Hypothalamus (tissue), 51 donors: ENCODE data around the gene EIF3A.
"Not testable (repeated sequence)": the region's sequence is repeated elsewhere in the genome, so short reads cannot be mapped to it uniquely, and the experiment has no call there.

Experiments
- DNase-seq, 51 donors: peaks; one replicate each; lab custom pipeline; 2025; lab: John Stamatoyannopoulos, UW

EIF3A gene

DNA sequence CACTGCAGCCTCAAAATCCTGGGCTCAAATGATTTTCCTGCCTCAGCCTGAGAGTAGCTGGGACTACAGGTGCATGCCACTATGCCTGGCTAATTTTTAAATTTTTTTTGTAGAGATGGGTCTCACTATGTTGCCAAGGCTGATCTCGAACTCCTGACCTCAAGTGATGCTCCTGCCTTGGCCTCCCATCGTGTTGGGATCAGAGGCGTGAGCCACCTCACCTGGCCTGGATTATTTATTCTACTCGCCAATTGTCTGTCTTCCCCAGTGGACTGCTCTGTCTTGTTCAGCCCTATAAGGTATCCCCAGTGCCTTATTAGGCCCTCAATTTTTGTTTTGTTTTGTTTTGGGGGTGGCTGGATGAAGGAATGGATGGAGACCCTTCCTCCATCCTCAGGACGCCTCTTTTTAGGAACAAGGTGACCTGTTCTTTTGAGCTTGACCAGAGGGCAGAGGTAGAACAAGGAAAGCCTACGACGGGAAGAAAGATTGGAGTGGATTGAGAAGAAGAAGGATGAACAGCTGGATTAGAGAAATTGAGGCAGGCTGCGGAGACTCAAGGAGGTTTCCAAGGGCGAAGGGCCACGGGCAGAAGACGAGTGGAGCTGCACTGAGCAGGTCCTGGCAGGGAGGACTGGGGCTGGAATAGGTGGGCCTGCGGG, 22.8 kb upstream of the EIF3A start:
- DNase-seq = no peak

DNA sequence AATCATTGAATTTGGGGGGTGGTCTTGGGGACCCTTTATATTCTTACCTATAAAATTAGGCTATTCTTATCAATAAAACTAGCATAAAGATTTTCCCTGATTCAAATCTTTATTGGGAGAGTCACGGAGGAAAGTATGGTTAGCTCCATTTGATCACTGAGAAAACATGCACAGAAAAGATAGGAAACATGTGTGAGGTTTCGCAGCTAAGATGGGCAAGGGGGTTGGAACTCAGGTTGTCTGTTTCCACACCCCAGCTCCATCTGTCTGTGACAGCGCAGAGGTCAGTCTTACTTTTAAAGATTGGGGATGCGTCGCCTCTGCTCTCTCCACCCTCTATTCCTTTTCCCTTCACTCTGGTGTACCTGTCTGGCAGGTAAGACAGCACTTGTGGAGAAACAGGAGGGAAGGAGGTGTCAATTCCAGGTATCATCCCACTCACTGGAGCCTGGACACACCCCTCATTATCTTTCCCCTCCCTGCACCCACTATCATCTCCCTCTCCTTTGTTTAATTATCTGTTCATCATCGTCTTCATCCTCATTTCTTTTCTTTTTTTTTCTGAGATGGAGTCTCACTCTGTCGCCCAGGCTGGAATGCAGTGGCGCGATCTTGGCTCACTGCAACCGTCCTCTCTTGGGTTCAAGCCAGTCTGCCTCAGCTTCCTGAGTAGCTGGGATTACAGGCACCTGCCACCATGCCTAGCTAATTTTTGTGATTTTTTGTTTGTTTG, 20.9 kb upstream of the EIF3A start:
- DNase-seq = no peak

DNA sequence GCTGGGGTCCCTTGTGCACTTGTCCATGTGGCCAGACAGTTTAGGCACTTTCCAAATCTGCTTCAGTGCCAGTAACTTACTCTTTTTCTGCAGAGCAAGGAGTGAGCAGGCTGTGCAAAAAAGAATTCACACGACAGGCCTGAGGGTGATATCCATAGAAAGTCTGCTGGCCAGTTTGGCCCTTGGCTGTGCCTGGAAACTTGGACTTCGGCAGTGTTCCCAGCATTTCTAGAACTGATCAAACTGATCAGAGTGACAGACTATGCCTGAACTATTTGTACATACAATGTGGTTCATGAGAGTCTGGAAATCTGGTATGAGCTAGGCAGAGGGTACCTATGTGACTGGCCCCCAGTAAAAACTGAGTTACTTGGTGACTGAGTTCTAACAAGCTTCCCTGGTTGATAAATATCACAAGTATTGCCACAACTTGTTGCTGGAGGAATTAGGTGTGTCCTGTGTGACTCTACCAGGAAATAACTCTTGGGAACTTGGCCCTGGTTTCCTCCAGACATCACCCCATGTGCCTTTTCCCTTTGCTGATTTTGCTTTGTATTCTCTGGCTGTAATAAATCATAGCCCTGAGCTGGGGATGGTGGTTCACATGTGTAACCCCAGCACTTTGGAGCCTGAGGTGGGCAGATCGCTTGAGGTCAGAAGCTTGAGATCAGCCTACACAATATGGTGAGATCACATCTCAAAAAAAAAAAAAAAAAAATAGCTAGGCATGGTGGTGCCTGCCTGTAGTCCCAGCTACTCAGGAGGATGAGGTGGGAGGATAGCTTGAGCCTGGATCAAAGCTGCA, 20.0 kb upstream of the EIF3A start:
- DNase-seq = no peak

DNA sequence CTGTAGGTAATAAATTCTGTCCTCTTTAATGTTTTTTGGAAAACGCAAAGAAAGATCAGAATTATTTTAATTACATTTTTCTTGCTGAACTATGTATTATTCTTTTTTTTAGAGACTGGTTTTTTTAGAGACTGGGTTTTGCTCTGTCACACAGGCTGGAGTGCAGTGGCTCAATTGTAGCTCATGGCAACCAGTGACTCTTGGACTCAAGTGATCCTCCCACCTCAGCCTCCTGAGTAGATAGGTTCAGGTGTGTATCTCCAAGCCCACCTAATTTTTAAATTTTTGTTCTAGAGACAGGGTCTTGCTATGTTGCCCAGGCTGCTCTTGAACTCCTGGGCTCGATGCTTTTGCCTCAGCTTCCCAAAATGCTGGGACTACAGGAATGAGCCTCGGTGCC, 18.0 kb upstream of the EIF3A start:
- no peak for DNase-seq

DNA sequence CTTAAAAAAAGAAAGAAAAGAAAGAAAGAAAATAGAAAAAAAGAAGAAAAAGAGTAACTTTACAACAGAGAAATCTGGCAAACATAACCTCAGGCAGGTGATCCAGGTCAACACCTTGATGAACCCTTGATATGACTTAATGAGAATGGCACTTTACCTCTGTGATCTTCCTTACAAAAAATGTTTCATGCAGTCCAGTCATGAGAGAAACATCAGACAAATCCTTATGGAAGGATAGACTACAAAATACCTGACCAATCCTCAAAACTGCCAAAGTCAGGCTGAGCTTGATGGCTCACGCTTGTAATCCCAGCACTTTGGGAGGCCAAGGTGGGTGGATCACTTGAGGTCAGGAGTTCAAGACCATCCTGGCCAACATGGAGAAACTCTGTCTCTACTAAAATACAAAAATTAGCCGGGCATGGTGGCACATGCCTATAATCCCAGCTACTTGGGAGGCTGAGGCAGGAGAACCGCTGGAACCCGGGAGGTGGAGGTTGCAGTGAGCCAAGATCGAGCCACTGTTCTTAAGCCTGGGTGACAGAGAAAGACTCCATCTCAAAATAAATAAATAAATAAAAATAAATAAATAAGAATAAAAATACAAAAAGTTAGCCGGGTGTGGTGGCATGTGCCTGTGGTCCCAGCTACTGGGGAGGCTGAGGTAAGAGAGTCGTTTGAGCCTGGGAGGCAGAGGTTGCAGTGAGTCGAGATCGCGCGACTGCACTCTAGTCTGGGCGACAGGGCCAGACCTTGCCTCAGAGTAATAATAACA, 16.2 kb upstream of the EIF3A start:
- not testable (repeated sequence) for DNase-seq

DNA sequence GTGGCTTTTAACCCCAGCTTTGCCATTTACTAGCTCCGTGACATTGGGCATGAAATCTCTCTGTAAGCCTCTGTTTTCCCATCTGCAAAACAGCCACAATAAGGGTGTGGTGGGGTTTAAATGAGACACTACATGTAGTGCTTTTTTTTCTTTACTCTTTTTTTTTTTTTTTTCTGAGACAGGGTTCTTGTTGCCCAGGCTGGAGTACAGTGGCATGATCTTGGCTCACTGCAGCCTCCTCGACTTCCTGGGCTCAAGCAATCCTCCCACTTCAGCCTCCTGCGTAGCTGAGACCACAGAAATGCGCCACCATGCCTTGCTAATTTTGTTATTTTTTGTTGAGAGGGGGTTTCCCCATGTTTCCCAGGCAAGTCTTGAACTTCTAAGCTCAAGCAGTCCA, 15.0 kb upstream of the EIF3A start:
- no peak for DNase-seq

DNA sequence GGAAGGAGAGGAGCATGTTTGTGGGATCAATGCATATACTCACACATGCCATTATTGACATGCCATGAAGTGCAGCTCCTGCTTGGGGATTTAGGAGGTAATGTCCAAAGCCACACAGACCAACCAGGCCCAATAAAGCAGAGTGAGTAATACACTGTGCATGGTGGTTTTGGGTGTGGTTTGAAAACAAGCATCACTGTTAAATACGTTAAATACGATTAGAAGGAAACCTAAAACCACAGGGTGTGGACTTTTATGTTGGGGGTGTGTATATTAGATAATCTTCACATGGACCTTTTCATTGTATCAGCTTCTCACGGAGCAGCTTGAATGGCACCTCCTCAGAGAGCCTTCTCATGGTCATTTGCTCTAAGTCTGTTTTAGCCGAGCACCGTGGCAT, 10.4 kb upstream of the EIF3A start:
- no peak for DNase-seq

DNA sequence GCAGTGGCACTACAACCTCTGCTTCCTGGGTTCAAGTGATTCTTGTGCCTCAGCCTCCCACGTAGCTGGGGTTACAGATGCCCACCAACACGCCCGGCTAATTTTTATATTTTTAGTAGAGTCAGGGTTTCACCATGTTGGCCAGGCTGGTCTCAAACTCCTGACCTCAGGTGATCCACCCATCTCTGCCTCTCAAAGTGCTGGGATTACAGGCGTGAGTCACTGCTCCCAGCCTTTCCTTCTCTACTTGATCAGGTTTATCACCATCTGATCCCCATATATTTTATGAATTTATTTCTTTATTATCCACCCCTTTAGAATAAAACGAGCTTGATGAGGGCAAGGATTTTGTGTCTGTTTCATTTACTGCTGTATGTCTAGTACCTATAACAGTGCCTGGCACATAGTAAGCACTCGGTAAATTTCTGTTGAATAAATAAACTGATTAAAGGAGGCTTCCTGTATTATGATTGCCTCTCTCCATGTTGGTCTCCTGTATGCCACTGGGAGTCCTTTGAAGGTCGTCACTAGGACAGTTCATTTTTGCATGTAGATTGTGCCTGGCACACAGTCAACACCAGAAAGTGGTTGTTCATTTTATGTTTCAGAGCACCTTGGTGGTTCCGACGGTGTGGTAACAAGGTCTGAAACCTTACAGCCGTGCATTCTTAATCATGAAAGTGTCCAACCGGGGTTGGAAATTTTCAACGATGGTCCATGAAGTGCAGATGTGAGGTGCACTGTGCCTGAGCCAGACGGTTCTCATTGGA, 9.6 kb upstream of the EIF3A start:
- no peak for DNase-seq

DNA sequence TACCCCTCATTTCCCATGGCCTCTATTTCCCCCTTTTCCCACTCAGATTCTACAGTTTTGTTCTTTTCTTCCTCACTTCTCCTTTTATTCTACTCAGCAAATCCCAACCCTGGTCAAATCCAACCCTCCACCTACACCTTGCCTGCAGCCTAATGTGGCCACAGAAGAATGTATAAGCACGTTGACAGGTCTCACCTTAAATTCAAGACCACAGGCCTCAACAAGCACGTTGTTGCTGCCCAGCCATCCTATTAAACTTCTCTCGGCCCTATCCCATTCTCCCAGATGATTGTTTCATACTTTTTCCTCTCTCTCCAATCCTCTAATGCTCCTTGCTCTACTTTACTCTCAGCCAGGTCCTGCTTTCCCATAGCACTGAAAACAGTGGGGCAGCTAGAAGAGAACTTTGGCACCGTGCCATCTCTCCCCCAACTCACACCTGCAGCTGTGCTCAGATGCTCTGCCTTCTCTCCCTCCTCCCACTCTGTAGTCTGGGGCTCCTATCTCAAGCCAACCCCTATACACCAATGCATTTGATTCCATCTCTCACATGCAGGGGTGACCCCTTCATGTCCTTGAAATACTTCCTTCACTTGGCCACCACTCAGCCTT, 6.8 kb upstream of the EIF3A start:
- no peak for DNase-seq

DNA sequence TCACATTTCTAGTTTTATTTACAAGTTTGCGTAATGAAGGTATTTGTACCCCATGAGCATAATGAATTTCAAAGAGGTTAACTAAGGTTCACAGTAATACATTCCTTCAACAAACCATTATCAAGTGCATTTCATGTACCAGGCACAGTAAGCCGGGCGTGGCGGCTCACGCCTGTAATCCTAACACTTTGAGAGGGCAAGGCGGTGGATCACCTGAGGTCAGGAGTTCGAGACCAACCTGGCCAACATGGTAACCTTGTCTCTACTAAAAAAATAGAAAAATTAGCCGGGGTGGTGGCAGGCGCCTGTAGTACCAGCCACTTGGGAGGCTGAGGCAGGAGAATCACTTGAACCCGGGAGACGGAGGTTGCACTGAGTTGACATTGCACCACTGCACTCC, 4.3 kb upstream of the EIF3A start:
- no peak for DNase-seq

DNA sequence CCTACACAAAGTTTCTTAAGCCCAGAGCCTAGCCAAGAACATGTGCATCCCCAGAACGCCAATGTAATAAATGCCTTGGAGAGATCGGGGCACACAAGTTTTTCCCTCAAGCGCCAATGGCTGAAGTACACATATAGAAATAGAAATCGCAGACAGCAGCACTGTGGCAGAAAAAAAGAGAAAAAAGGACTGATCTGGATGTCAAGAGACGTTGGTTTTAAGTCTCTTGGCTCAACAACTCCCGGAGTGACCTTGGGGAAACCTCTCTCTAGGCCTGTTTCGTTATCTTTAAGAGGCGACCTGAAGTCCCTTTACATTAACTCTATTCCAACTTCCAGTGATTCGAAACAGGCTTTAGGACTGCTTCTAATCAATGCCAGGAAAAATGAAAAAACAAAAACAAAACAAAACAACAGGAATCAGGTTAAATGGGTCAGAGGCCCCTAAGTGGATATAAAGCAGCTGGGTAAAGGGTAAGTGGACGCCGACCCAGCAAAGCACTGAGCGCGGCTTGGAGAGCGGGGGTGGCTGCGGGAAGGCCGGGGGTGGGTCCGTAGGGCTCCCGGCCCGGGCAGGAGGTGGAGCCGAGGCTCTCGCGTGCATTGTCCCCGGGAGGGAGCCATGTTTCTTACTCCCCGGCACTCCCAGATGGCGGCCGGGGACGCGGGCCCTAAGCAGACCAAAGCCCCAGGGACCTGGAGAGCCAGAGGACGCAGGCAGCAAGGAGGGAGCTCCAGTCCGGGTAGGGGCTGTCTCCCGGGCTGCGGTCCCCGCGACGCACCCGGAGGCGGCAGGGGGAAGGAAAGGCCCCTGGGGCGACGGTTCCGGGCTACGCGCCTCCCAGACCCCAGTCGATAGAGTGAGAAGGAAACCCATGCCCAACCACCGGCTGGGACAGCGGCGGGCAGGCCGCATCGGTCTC, 757 bp downstream of the EIF3A start:
- peak in 42 of 51 donors; percentile 11 to 79 (median 50) for DNase-seq

DNA sequence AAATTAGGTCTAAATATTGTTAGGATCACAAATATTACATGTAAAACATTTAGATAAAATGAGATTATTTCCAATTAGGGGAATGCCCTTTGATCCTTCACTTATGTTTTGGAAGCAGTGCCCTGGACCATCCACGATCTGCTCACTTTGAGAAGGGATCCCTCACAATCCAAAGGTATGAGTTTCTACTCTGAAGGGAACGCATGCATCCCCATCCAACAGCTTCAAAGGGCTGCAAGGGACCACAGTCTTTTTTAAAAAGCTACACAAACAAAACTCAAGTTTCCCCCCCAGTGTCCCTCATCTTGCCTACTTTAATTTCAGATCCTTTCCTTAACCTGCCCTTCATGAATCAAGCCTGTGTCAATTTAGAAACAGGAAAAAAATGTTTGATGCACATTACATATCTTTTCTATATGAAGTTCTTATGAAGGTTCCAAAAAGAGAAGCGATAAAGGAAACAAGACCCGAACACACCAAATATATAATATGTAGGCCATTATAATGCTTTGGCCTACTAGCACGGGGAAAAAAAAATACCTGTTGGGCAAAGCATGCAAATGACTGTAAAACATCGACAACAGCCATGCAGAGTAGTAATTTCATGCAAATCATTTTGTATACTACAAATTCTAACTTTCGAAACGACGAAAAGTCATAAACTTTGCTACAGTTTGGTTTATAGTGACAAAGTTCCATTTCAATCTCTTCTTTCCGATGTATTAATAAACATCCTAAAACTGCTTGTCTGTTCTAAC, 2.0 kb downstream of the EIF3A start:
- DNase-seq = no peak

DNA sequence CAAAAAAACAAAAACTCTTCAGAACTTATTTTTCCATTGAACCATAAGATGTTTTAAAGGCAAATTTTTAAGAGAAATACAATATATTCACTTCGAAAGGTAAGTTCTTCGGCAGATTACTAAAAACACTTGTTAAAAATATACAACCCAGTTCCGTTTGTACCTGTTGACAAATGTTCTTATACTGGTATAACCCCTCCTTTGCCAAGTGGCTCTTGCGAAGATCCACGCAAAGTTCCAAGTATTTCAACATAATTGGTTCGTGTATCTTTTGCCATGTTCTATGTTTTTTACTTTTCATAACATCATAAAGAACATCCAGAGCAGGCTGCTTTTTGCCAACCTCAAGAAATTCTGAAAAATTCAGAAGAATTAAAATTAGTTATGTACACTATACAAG, 7.0 kb downstream of the EIF3A start:
- DNase-seq = no peak

DNA sequence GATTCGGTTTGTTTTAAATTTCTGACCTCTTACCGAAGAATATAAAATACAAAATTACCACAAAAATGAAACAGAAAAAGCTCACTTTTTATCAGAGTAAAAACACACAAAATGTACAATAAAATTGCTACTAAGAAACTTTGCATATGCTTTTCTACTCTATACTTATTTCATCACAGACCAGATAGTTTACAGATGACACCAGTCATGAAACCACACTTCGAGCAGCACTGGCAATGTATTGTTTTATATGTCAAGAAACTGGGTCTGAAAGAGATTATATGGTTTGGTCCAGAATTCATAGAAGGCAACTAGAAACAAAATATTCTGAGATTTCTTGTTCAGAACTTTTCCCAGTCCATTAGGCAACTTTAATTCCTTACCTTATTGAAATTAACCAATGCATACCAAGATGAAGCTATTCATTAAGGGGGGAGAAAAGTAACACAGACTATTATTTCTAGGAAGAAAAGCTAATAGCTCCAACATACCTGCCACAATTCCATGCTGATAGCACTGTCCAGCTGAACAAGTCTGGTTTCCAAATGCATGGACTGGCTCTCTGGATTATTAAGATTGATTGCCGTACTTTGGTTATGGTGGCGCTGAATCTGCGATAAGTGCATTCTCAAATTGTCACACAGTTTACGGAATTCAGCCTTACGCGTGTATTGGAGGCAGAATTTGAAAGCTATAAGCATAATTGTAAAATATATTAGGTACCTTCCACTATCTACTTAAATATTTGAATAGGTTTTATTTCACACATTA, 10.0 kb downstream of the EIF3A start:
- DNase-seq = no peak

DNA sequence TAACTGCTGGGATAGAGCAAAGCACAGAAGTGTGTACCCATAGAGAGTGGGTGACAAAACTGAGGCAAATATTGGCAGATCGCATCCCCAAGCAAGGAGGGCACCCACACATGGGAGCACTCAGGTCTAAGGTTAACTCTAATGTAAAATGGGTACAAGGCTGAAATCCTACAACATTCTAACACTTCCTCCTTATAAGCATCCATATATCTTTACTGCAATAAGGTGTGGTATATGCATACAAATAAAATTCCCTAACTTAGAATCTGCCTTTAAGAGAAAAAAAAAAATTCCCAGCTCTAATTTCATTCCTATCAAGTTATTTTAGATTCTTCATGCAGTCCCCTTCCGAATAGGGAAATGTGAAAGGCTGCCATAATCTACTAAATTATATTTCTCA, 18.7 kb downstream of the EIF3A start:
- DNase-seq = no peak

DNA sequence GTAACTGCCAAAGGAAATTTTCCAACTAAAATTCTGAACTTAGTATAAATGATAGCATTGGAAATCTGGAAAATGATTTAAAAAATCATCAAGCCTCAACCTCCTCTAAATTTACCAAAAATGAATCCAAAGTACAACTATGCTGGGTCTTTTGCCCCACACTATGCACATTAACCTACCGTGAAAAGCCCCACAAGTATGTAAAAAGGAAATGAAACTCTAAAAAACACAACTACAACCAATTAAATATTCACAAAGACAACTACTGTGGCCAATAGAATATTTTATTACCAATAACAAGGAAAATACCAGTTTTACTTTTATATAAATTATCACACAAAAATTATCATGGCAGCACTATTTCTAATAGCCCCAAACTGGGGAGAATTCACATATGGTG, 19.3 kb downstream of the EIF3A start:
- no peak for DNase-seq

DNA sequence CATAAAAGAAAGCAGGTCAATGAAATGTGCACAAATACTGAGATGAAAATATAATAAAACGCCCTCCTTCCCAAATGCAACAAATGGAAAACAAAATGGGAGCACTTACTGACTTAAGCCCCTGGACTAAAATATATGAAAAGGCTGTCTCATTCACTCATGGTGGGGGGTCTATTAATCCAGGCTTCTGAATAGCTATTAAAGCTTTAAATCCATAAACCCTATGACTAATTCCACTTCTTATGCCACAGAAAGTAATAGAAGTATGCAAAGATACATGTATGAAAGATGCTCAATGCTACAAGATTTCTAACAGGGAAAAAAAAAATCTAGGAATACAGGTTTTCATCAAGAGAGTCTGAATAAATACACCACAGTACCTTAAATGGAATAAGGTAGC, 20.5 kb downstream of the EIF3A start:
- no peak for DNase-seq
